PFSK-1 (cell line): Measurements from ENCODE around the gene DCDC2B.

ENCODE experiments used
- FOXP2 ChIP-seq: optimal IDR thresholded peaks from 2 replicates; pipeline ENCODE3; 2011; ENCODE audit warnings: borderline replicate concordance, control low read depth, inconsistent platforms; ENCODE audit not compliant: insufficient read depth; ENCODE audit errors: extremely low read length, extremely low read depth
- POLR2AphosphoS5 ChIP-seq: IDR thresholded peaks from 2 replicates; pipeline ENCODE4 v1.6.1; 2012; ENCODE audit warnings: low read depth, mild to moderate bottlenecking, control low read depth, low read length, moderate library complexity
- SIN3A ChIP-seq: IDR thresholded peaks from 2 replicates; pipeline ENCODE4 v1.6.1; 2012; ENCODE audit warnings: mild to moderate bottlenecking, low read length, moderate library complexity, borderline replicate concordance; ENCODE audit not compliant: insufficient read depth
- TAF1 ChIP-seq: IDR thresholded peaks from 2 replicates; pipeline ENCODE4 v1.6.1; 2012; ENCODE audit warnings: low read length, control low read depth, borderline replicate concordance; ENCODE audit not compliant: insufficient read depth
- TF ChIP-seq, protein P1 (sequence below), 2 experiments: IDR thresholded peaks; 2 replicates each; pipeline versions ENCODE4 v1.6.1 to v1.8.0; 2011 to 2012; ENCODE audit warnings: low read depth in 2 of 2, low read length in 2 of 2, control low read depth in 1 of 2, inconsistent platforms in 1 of 2, mild to moderate bottlenecking in 1 of 2, moderate library complexity in 1 of 2; ENCODE audit not compliant: insufficient read depth in 1 of 2

The DCDC2B gene

DNA sequence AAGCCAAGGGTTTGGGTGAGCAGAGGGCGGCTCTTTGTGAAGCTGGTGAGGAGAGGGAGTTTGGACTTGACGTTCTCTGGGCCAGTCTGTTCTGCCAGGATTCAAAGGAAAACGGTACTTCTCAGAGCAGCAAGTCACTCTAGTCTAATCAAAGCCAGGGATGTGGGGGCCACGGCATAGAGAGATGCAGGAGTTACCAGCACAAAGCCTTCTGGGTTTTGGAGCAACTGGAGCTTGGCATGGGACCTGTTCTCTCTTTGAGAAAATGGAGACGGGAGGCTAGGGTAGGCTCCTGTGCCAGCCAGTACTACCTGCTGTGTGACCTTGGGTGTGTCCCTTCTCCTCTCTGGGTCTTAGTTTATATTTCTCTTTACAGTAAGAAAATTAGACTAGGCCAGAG lies 27.3 kb upstream of the DCDC2B start:
- TF ChIP-seq TAF1 (no peak), POLR2AphosphoS5 (no peak), SIN3A (no peak), FOXP2 (no peak)
- TF ChIP-seq, protein P1, sequence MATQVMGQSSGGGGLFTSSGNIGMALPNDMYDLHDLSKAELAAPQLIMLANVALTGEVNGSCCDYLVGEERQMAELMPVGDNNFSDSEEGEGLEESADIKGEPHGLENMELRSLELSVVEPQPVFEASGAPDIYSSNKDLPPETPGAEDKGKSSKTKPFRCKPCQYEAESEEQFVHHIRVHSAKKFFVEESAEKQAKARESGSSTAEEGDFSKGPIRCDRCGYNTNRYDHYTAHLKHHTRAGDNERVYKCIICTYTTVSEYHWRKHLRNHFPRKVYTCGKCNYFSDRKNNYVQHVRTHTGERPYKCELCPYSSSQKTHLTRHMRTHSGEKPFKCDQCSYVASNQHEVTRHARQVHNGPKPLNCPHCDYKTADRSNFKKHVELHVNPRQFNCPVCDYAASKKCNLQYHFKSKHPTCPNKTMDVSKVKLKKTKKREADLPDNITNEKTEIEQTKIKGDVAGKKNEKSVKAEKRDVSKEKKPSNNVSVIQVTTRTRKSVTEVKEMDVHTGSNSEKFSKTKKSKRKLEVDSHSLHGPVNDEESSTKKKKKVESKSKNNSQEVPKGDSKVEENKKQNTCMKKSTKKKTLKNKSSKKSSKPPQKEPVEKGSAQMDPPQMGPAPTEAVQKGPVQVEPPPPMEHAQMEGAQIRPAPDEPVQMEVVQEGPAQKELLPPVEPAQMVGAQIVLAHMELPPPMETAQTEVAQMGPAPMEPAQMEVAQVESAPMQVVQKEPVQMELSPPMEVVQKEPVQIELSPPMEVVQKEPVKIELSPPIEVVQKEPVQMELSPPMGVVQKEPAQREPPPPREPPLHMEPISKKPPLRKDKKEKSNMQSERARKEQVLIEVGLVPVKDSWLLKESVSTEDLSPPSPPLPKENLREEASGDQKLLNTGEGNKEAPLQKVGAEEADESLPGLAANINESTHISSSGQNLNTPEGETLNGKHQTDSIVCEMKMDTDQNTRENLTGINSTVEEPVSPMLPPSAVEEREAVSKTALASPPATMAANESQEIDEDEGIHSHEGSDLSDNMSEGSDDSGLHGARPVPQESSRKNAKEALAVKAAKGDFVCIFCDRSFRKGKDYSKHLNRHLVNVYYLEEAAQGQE (IDR thresholded peaks at IDR 0.05; ENCODE audit: insufficient read depth in 1 of 2, low read depth in 2 of 2, low read length in 2 of 2), result no peak

DNA sequence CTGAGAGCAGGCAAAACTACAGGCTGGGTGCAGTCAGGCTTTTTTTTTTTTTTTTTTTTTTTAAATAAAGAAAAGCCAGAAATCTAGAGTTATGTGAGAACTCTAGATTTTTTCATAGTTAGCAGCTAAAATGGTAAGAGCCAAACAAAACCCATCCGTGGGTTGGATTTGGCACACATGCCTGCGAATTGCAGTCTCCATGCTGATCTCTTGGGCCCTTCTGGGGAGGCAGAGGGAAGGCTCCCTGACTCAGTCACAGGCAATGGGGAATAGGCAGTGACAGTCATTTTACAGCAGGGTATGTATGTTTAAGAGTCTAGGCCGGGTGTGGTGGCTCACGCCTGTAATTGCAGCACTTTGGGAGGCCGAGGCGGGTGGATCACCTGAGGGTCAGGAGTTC lies 26.8 kb upstream of the DCDC2B start:
- TF ChIP-seq FOXP2 (no peak), SIN3A (no peak), POLR2AphosphoS5 (no peak), TAF1 (no peak)
- TF ChIP-seq, protein P1 (IDR thresholded peaks at IDR 0.05; ENCODE audit: insufficient read depth in 1 of 2, low read depth in 2 of 2, low read length in 2 of 2), result no peak

DNA sequence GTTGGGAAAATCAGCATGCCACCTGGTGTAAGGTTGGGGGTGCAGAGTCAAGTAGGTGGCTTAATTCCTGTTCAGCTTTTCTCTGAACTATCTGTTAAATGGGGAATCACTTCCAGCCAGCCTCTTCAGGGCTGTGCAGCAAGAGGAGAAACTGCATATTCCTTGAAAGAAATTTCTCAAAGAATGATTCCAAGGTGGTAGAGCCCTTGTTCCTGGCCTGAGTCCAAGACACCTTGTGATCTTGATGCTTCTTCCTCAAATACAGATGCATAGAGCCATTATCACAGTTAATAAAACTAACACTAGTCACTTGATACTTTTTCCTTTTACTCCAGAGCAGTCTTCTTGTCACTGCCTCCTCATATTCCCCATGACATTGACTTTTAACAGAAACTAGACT lies 24.2 kb upstream of the DCDC2B start:
- TF ChIP-seq, protein P1 (IDR thresholded peaks at IDR 0.05; ENCODE audit: insufficient read depth in 1 of 2, low read depth in 2 of 2, low read length in 2 of 2), result no peak
- TF ChIP-seq SIN3A, result no peak

DNA sequence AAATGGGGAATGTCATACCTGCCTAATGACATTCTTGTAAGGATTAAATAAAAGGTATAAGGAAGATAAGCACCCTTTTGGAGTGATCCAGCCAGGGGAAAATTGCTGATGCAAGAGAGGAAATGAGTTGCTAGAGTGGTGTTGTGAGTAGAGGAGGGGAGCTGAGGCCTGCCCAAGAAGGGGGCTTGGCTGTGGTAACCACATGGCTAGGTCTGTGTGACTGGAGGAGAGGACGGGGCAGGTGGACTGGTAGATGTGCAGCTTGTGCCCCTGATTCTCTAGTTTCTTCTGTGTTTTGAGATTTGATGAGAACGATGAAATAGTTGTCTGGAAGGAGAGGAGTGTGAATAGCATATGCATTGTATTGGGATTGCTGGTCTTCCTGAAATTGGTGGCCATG lies 22.8 kb upstream of the DCDC2B start:
- TF ChIP-seq SIN3A, result no peak
- TF ChIP-seq TAF1, result no peak
- no peak for TF ChIP-seq POLR2AphosphoS5
- TF ChIP-seq, protein P1 (IDR thresholded peaks at IDR 0.05; ENCODE audit: insufficient read depth in 1 of 2, low read depth in 2 of 2, low read length in 2 of 2), result no peak
- no peak for TF ChIP-seq FOXP2

DNA sequence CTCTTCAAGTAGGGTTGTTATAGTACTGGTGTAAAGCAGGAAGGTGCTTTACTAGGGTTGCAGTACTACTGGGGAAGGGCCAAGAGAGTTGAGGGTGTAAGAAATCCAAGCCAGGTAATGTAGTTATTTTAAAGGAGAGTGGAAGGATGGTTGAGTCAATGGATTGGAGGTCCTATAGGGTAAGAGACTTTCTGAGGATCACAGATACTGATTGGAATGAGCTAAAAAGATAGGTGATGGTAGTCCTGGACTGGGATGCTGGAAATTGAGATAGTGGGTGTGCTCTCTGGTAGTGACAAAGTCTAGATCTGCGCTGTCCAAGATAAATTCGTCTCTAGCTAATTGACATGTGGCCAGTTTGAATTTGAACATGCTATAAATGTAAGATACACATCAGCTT lies 22.4 kb upstream of the DCDC2B start:
- TF ChIP-seq POLR2AphosphoS5 (no peak), TAF1 (no peak), FOXP2 (no peak), SIN3A (no peak)
- TF ChIP-seq, protein P1 (IDR thresholded peaks at IDR 0.05; ENCODE audit: insufficient read depth in 1 of 2, low read depth in 2 of 2, low read length in 2 of 2), result no peak
